Measurements from ENCODE around the gene CLEC4M. TPM values are rescaled to one million over a fixed set of nuclear protein-coding genes. Genes with fewer than 3 reads are reported as not detected.

The CLEC4M gene
- total RNA-seq, 1 donor from 2014 or later = not detected

DNA sequence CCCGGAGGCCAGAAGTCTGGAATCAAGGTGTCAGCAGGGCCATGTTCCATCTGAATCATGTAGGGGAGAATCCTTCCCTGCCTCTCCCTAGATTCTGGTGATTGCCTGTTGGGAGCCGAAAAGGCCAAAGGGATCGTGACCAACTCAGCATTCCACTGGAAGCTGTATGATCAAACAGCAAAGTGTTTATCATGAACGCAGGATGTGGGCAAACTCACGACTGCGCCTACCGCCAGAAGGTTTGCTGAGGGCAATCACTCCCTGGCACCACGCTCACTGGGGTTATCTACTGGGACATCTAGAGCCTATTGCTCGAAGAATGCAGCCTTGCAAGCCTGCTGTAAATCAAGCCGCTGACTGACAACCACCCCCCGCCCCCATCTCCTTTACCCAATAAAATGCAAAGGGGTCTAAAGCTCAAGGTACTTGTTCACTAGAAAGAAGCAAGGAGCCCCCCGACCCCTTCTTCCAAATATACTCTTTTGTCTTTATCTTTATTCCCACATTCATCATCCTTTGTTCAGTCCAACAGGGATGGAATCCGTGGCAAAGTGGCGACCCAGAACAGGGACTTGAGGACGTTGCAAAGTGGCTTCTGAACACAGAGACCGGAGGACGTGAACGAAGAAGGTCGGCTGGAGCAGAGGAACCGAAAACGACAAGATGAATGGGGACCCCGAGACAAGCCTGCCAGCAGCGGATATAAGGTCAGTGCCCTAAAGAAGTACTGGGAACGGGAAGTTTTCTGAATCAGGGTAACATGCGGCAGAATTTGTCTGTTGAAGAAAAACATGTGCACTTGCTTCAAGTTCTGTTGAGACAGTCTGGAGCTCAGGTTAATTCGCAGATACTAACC, 16.8 kb downstream of the CLEC4M start:
- TF ChIP-seq, protein P1, sequence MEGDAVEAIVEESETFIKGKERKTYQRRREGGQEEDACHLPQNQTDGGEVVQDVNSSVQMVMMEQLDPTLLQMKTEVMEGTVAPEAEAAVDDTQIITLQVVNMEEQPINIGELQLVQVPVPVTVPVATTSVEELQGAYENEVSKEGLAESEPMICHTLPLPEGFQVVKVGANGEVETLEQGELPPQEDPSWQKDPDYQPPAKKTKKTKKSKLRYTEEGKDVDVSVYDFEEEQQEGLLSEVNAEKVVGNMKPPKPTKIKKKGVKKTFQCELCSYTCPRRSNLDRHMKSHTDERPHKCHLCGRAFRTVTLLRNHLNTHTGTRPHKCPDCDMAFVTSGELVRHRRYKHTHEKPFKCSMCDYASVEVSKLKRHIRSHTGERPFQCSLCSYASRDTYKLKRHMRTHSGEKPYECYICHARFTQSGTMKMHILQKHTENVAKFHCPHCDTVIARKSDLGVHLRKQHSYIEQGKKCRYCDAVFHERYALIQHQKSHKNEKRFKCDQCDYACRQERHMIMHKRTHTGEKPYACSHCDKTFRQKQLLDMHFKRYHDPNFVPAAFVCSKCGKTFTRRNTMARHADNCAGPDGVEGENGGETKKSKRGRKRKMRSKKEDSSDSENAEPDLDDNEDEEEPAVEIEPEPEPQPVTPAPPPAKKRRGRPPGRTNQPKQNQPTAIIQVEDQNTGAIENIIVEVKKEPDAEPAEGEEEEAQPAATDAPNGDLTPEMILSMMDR (IDR thresholded peaks at IDR 0.05) = no peak
- intact Hi-C loops (cut with DNase I) = no loop called here

GRCh38 chr19:7781157-7781556, 18.1 kb downstream of the CLEC4M start:
- no peaks in the 10 kb centered on the region for H3K4me1 ChIP-seq
- TF ChIP-seq, protein P1 (IDR thresholded peaks at IDR 0.05) = no peak
- no peaks in the 10 kb centered on the region for H3K9me3 ChIP-seq
- intact Hi-C loops (cut with DNase I) = no loop called here
- H3K27ac ChIP-seq = no peak overlapping the region
- H3K27me3 ChIP-seq = no peaks in the 10 kb centered on the region
- no peaks in the 10 kb centered on the region for H3K36me3 ChIP-seq
- DNase-seq (ENCODE audit: low spot score in 2 of 2) = no peak
- no peak overlapping the region for H3K4me3 ChIP-seq

More for the DNA sequence above, 16.8 kb downstream of the CLEC4M start:
- no peaks in the 10 kb centered on the region for H3K4me1 ChIP-seq
- H3K9me3 ChIP-seq = no peaks in the 10 kb centered on the region
- H3K36me3 ChIP-seq = no peaks in the 10 kb centered on the region
- no peak overlapping the region for H3K27ac ChIP-seq
- H3K4me3 ChIP-seq = no peak overlapping the region
- no peaks in the 10 kb centered on the region for H3K27me3 ChIP-seq
- no peak for DNase-seq (ENCODE audit: low spot score in 2 of 2)

- Histone ChIP-seq H3K27me3 (peaks cover 2% of the 10 kb centered on the region), H3K4me3 (no peak overlapping the region)
- DNase-seq (ENCODE audit: low spot score in 2 of 2) = no peak
Observed at GRCh38 chr19:7783991-7784423, 21.0 kb downstream of the CLEC4M start.

GRCh38 chr19:7784856-7785255, 21.8 kb downstream of the CLEC4M start:
- Histone ChIP-seq H3K4me1 (no peaks in the 10 kb centered on the region), H3K36me3 (no peaks in the 10 kb centered on the region), H3K4me3 (no peak overlapping the region), H3K27ac (no peak overlapping the region), H3K27me3 (peaks cover 10% of the 10 kb centered on the region), H3K9me3 (no peaks in the 10 kb centered on the region)
- no peak for DNase-seq (ENCODE audit: low spot score in 2 of 2)
- intact Hi-C loops (cut with DNase I) = no loop called here
- TF ChIP-seq, protein P1 (IDR thresholded peaks at IDR 0.05) = no peak

More at GRCh38 chr19:7783991-7784423, 21.0 kb downstream of the CLEC4M start:
- Histone ChIP-seq H3K36me3 (no peaks in the 10 kb centered on the region), H3K9me3 (no peaks in the 10 kb centered on the region), H3K4me1 (no peaks in the 10 kb centered on the region), H3K27ac (no peak overlapping the region)
- intact Hi-C loops (cut with DNase I) = no loop called here
- TF ChIP-seq, protein P1 (IDR thresholded peaks at IDR 0.05) = no peak

- intact Hi-C loops (cut with DNase I) = no loop called here
- TF ChIP-seq, protein P1 (IDR thresholded peaks at IDR 0.05) = no peak
- DNase-seq (ENCODE audit: low spot score in 2 of 2) = no peak
- H3K27ac ChIP-seq = no peak overlapping the region
- H3K4me3 ChIP-seq = peak overlapping the region in 1 of 2 donors; percentile 26
- H3K4me1 ChIP-seq = no peaks in the 10 kb centered on the region
- H3K27me3 ChIP-seq = peaks cover 10% of the 10 kb centered on the region
- no peaks in the 10 kb centered on the region for H3K9me3 ChIP-seq
- H3K36me3 ChIP-seq = no peaks in the 10 kb centered on the region
Observed at GRCh38 chr19:7787141-7787540, 24.1 kb downstream of the CLEC4M start.

Data from ascending aorta (tissue), 2 donors.